HG03196 (cell line): ENCODE measurements around the gene SEC11C.
"Not testable (repeated sequence)": the region's sequence is repeated elsewhere in the genome, so short reads cannot be mapped to it uniquely, and the experiment has no call there.

Experiments used
- ATAC-seq: cut with Tn5 transposase; IDR thresholded peaks from one replicate; pipeline ENCODE4 v1.9.1; 2021; ENCODE audit not compliant: unreplicated experiment

The SEC11C gene

GRCh38 chr18:59139615-59140301, at the start of gene SEC11C:
TSS of gene SEC11C (plus strand) at chr18:59139884. CDS start at chr18:59139949, 65 bp downstream.
- peak; percentile 81 for ATAC-seq

GRCh38 chr18:59090966-59091603, 48.6 kb upstream of the SEC11C start:
- no peak for ATAC-seq

GRCh38 chr18:59093668-59094067, 46.0 kb upstream of the SEC11C start:
- ATAC-seq: no peak

GRCh38 chr18:59094569-59094968, 45.1 kb upstream of the SEC11C start:
- ATAC-seq: no peak

GRCh38 chr18:59096098-59096789, 43.4 kb upstream of the SEC11C start:
- no peak for ATAC-seq

- ATAC-seq: no peak
Observed at GRCh38 chr18:59101830-59102414, 37.8 kb upstream of the SEC11C start.

- no peak for ATAC-seq
Observed at GRCh38 chr18:59109375-59109774, 30.3 kb upstream of the SEC11C start.

- no peak for ATAC-seq
Observed at GRCh38 chr18:59114160-59114559, 25.5 kb upstream of the SEC11C start.

- no peak for ATAC-seq
Observed at GRCh38 chr18:59123588-59124369, 15.9 kb upstream of the SEC11C start.

- ATAC-seq: no peak
Observed at GRCh38 chr18:59124370-59124704, 15.3 kb upstream of the SEC11C start.

- no peak for ATAC-seq
Observed at GRCh38 chr18:59127047-59127446, 12.6 kb upstream of the SEC11C start.

- ATAC-seq: no peak
Observed at GRCh38 chr18:59129951-59130703, 9.6 kb upstream of the SEC11C start.

GRCh38 chr18:59132810-59133465, 6.7 kb upstream of the SEC11C start:
- ATAC-seq: no peak

- ATAC-seq: peak; percentile 64
Observed at GRCh38 chr18:59139291-59139614, 431 bp upstream of the SEC11C start.

- ATAC-seq: peak; percentile 0
Observed at GRCh38 chr18:59140302-59140885, 710 bp downstream of the SEC11C start.

GRCh38 chr18:59141294-59142068, 1.8 kb downstream of the SEC11C start:
- ATAC-seq: no peak

- no peak for ATAC-seq
Observed at GRCh38 chr18:59142274-59142673, 2.6 kb downstream of the SEC11C start.

GRCh38 chr18:59142800-59143416, 3.2 kb downstream of the SEC11C start:
- ATAC-seq: not testable (repeated sequence)
